HEK293 (cell line): Measurements from ENCODE around the gene DACT2.
"Not testable (repeated sequence)": the region's sequence is repeated elsewhere in the genome, so short reads cannot be mapped to it uniquely, and the experiment has no call there.

Source experiments
- CTCF ChIA-PET: fragments of 350-600 bp; formaldehyde crosslinking; extraction: SDS; loops from one replicate; lab custom pipeline; 2021; ENCODE audit warnings: antibody characterized with exemption; lab: Yijun Ruan, JAX
- POLR2A ChIA-PET: fragments of 300-600 bp; formaldehyde crosslinking; extraction: SDS; loops from one replicate; lab custom pipeline; 2020; ENCODE audit warnings: antibody characterized with exemption, inconsistent platforms; lab: Yijun Ruan, JAX
- H3K27ac ChIP-seq: fragments of 200-500 bp; sonication (Bioruptor generic); 2 replicates; pipeline ENCODE4 v1.5.1; 2014; ENCODE audit warnings: low read depth, low read length, control low read depth, inconsistent platforms; ENCODE audit errors: extremely low read depth
- H3K36me3 ChIP-seq, 2 experiments: fragments of 200-500 bp in 1 of 2; sonication (Bioruptor generic) in 1 of 2; 1 replicate in 1 of 2; 2 replicates in 1 of 2; pipeline ENCODE4 v1.5.1; 2014 to 2017; ENCODE audit warnings: inconsistent platforms in 2 of 2, low read length in 2 of 2; ENCODE audit not compliant: control insufficient read depth in 2 of 2, insufficient read depth in 1 of 2
- H3K4me1 ChIP-seq: fragments of 200-500 bp; sonication (Bioruptor generic); 2 replicates; pipeline ENCODE4 v1.5.1; 2014; ENCODE audit warnings: mild to moderate bottlenecking, low read length, inconsistent platforms; ENCODE audit not compliant: control insufficient read depth, insufficient read depth
- H3K4me3 ChIP-seq: 2 replicates; pipeline ENCODE4 v1.5.1; 2011; ENCODE audit warnings: low read depth, mild to moderate bottlenecking, control low read depth, low read length, moderate library complexity
- H3K9me3 ChIP-seq: fragments of 200-500 bp; sonication (Bioruptor generic); 2 replicates; pipeline ENCODE4 v1.5.1; 2014; ENCODE audit warnings: low read depth, low read length, inconsistent platforms; ENCODE audit not compliant: control insufficient read depth, insufficient read depth
- EGR2 ChIP-seq: fragments of 450-650 bp; formaldehyde crosslinking; IDR thresholded peaks from 2 replicates; pipeline ENCODE4 v1.5.1; 2016; ENCODE audit warnings: low read depth, missing biosample characterization, missing genetic modification characterization
- KLF10 ChIP-seq: fragments of 450-650 bp; IDR thresholded peaks from 2 replicates; pipeline ENCODE4 v1.5.1; 2018; ENCODE audit warnings: missing biosample characterization, mild to moderate bottlenecking, missing genetic modification characterization
- SP2 ChIP-seq: fragments of 450-650 bp; formaldehyde crosslinking; IDR thresholded peaks from 2 replicates; pipeline ENCODE4 v1.5.1; 2016; ENCODE audit warnings: missing biosample characterization, missing genetic modification characterization
- ZBTB8A ChIP-seq: fragments of 450-650 bp; formaldehyde crosslinking; IDR thresholded peaks from 2 replicates; pipeline ENCODE4 v1.5.1; 2016; ENCODE audit warnings: missing biosample characterization, missing genetic modification characterization
- ZFHX2 ChIP-seq: fragments of 450-650 bp; formaldehyde crosslinking; conservative IDR thresholded peaks from 2 replicates; pipeline ENCODE4 v1.5.1; 2016; ENCODE audit warnings: missing biosample characterization, missing genetic modification characterization
- ZNF10 ChIP-seq: fragments of 450-650 bp; formaldehyde crosslinking; IDR thresholded peaks from 2 replicates; pipeline ENCODE4 v1.5.1; 2017; ENCODE audit warnings: missing biosample characterization, missing genetic modification characterization
- ZNF146 ChIP-seq: fragments of 450-650 bp; formaldehyde crosslinking; IDR thresholded peaks from 2 replicates; pipeline ENCODE4 v1.5.1; 2016; ENCODE audit warnings: missing biosample characterization, missing genetic modification characterization
- ZNF18 ChIP-seq: fragments of 450-650 bp; formaldehyde crosslinking; IDR thresholded peaks from 2 replicates; pipeline ENCODE4 v1.5.1; 2016; ENCODE audit warnings: missing biosample characterization, missing genetic modification characterization
- ZNF214 ChIP-seq: fragments of 450-650 bp; formaldehyde crosslinking; IDR thresholded peaks from 2 replicates; pipeline ENCODE4 v1.5.1; 2017; ENCODE audit warnings: missing biosample characterization, mild to moderate bottlenecking, missing genetic modification characterization, borderline replicate concordance
- ZNF473 ChIP-seq: fragments of 450-650 bp; formaldehyde crosslinking; IDR thresholded peaks from 2 replicates; pipeline ENCODE4 v1.5.1; 2017; ENCODE audit warnings: missing biosample characterization, missing genetic modification characterization
- ZNF521 ChIP-seq: fragments of 450-650 bp; formaldehyde crosslinking; IDR thresholded peaks from 2 replicates; pipeline ENCODE4 v1.5.1; 2017; ENCODE audit warnings: missing biosample characterization, mild to moderate bottlenecking, missing genetic modification characterization
- ZNF555 ChIP-seq: fragments of 450-650 bp; formaldehyde crosslinking; conservative IDR thresholded peaks from 2 replicates; pipeline ENCODE4 v1.5.1; 2017; ENCODE audit warnings: missing biosample characterization, mild to moderate bottlenecking, missing genetic modification characterization, inconsistent platforms
- ZNF707 ChIP-seq: fragments of 450-650 bp; formaldehyde crosslinking; IDR thresholded peaks from 2 replicates; pipeline ENCODE4 v1.5.1; 2016; ENCODE audit warnings: missing biosample characterization, missing genetic modification characterization
- TF ChIP-seq, protein P1 (sequence below): fragments of 450-650 bp; formaldehyde crosslinking; IDR thresholded peaks from 2 replicates; pipeline ENCODE4 v1.5.1; 2017; ENCODE audit warnings: missing biosample characterization, missing genetic modification characterization

DACT2 gene

DNA sequence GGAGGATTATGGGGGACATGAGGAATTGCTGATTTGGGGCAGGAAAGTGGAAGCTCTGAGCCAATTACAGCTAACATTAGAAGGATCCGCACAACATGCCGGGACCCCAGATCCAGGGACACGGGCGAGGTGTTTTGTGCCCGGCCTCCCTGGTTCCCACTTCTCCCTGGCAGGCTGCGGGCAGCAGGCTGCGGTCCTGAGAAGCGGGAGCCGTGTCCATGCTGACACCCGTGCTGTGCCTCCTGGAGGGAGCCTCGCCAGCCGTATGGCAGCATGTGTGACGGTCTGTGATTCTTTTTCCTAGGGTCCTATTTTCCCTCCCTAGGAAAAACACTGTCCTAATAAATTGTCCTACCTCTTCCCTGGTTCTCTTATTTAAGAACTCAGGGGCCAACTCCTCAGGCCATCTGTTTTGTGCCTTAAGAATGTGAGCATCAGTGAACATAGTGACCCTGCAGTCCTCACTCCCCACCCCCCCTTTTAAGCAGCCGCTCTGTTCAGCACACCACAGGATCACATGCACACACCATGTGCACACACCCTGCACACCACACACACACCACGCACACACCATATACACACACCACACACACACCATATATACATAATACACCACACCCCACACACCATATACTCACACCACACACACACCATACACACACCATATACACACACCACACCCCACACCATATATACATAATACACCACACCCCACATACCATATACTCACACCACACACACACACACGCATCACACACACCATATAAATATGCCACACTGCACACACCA, 49.9 kb downstream of the DACT2 start:
- Histone ChIP-seq H3K27ac (no peak overlapping the region), H3K9me3 (no peaks in the 10 kb centered on the region), H3K4me1 (no peaks in the 10 kb centered on the region), H3K4me3 (no peak overlapping the region), H3K36me3 (no peaks in the 10 kb centered on the region)
- no peak for TF ChIP-seq SP2 (tag by site-specific recombination)
- peak; percentile 86 for TF ChIP-seq ZNF18 (tag by site-specific recombination)
- CTCF ChIA-PET, result no interaction called here
- POLR2A ChIA-PET, result no interaction called here

DNA sequence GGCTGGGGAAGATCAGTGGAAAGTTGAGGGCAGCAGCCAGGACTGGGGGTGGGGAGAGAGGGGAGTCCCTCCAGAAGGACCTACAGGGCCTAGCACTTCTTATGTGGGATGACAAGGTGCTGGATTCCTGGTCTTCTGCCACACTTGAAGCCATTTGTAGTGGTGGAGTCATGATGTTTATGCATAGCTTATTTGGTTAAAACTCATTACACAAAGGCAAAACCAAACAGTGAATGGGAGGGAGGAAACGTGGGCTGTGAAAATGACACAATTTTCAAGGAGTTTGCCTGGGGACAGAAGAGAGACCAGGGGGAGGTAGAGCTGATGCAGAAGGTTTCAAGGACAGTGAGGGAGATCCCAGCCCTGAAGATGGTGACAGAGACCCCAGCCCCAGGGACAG, 50.8 kb downstream of the DACT2 start:
- H3K4me1 ChIP-seq, result no peaks in the 10 kb centered on the region
- ChIA-PET POLR2A (no interaction called here), CTCF (interaction anchor here (0.7 kb wide), 1 partner anchor 740 kb away, joined by 3 read pairs; no protein-coding TSS in a partner anchor)
- no peak overlapping the region for H3K4me3 ChIP-seq
- no peak overlapping the region for H3K27ac ChIP-seq
- TF ChIP-seq ZFHX2 (tag by site-specific recombination), result peak; percentile 68
- TF ChIP-seq EGR2, result peak; percentile 52; the same call in 1 of the 2 replicates
- no peak for TF ChIP-seq ZBTB8A (tag by site-specific recombination)
- no peaks in the 10 kb centered on the region for H3K36me3 ChIP-seq
- H3K9me3 ChIP-seq, result no peaks in the 10 kb centered on the region

- peak; percentile 95 for TF ChIP-seq ZNF146 (tag by site-specific recombination)
Measured at GRCh38 chr6:168267779-168268178, 51.8 kb downstream of the DACT2 start.

DNA sequence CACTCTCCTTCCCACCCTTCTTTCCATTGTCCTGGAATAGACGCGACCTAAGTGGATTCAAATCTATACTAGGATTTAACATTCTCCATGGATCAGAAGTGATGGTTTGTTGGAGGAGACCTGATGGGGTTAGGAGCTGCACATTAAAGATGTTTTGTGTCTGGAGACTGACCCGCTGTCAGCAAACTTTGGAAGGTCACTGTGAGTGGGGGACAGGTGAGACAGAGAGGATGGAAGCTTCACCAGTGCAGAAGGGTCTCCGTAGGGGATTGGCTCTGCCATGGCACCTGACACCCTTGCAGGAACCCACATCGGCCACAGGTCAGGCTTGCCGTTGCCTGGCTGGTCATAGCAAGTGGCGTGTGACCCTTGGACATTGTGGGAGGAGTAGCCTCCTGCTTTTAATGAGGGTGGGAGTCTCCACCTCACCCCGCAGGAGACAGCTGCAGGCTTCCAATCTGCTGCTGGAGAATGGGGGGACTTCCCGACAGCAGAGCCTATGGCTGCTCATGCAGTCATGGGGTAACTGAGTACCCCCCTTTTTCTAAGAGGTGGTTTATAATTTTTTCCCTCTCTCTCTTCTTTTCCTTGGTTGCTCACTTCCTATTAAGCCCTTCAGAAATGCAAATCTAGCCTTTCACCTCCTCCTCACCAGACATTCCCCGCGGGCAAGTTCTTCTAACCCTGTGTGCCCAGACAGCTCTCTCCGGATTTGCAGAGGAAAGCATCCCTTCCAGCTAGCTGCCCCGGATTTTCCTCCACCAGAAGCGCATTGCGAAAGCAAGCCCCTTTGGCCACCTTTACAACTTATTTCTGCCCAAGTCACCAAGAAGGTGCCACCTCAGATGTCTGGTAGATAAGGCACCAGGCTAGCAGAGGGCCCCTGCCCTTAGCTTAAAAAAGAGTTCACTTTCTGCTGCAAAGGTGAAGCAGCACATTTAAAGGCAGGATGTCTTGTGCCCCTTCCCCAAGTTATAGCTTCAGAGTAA, 53.5 kb downstream of the DACT2 start:
- H3K27ac ChIP-seq, result no peak overlapping the region
- CTCF ChIA-PET, result interaction anchor here (0.8 kb wide), 1 partner anchor 72 kb away, joined by 4 read pairs; no protein-coding TSS in a partner anchor
- POLR2A ChIA-PET, result interaction anchor here (0.5 kb wide), 1 partner anchor 58 kb away, joined by 3 read pairs; no protein-coding TSS in a partner anchor
- no peaks in the 10 kb centered on the region for H3K36me3 ChIP-seq
- H3K9me3 ChIP-seq, result no peaks in the 10 kb centered on the region
- TF ChIP-seq ZNF521 (no peak), KLF10 (no peak), ZNF707 (tag by site-specific recombination) (no peak), ZNF10 (tag by site-specific recombination) (no peak), ZNF214 (tag by site-specific recombination) (no peak), ZNF555 (tag by site-specific recombination) (no peak), ZNF473 (no peak)
- TF ChIP-seq, protein P1, sequence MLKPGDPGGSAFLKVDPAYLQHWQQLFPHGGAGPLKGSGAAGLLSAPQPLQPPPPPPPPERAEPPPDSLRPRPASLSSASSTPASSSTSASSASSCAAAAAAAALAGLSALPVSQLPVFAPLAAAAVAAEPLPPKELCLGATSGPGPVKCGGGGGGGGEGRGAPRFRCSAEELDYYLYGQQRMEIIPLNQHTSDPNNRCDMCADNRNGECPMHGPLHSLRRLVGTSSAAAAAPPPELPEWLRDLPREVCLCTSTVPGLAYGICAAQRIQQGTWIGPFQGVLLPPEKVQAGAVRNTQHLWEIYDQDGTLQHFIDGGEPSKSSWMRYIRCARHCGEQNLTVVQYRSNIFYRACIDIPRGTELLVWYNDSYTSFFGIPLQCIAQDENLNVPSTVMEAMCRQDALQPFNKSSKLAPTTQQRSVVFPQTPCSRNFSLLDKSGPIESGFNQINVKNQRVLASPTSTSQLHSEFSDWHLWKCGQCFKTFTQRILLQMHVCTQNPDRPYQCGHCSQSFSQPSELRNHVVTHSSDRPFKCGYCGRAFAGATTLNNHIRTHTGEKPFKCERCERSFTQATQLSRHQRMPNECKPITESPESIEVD (tag by site-specific recombination), result no peak
- H3K4me3 ChIP-seq, result no peak overlapping the region
- H3K4me1 ChIP-seq, result no peaks in the 10 kb centered on the region

More at GRCh38 chr6:168267779-168268178, 51.8 kb downstream of the DACT2 start:
- H3K36me3 ChIP-seq, POLR2A ChIA-PET, H3K9me3 ChIP-seq, H3K4me3 ChIP-seq, H3K27ac ChIP-seq, H3K4me1 ChIP-seq: not testable (repeated sequence)
- CTCF ChIA-PET, result interaction anchor here (0.7 kb wide), 1 partner anchor 9 kb away, joined by 3 read pairs; no protein-coding TSS in a partner anchor
